Activated T-helper 2 cell treated with anti-CD3 and anti-CD28 coated beads, Interferon-gamma antibody, Interleukin-2, Interleukin-4, amounts not matched to agents 10 μg/mL and 5 μg/mL and 100 μg/mL, durations not matched to agents 14 hours and 24 hours and 36 hours (primary cell): ENCODE results near the gene BAZ1A. TPM values are rescaled to one million over a fixed set of nuclear protein-coding genes. Genes with fewer than 3 reads are reported as not detected.
"Not testable (repeated sequence)": the region's sequence is repeated elsewhere in the genome, so short reads cannot be mapped to it uniquely, and the experiment has no call there.

Source experiments
- DNase-seq: peaks from one replicate; pipeline ENCODE4 v3.0.0; 2021; ENCODE audit warnings: low spot score
- H3K27ac Mint-ChIP-seq: one replicate; pipeline ENCODE4 v1.8.0; 2021; ENCODE audit warnings: mixed read lengths
- H3K27me3 Mint-ChIP-seq: one replicate; pipeline ENCODE4 v1.8.0; 2021; ENCODE audit warnings: low read depth, mixed read lengths
- H3K36me3 Mint-ChIP-seq: one replicate; pipeline ENCODE4 v1.8.0; 2021; ENCODE audit warnings: low read depth, mixed read lengths
- H3K4me1 Mint-ChIP-seq: one replicate; pipeline ENCODE4 v1.8.0; 2021; ENCODE audit warnings: low read depth, mixed read lengths
- H3K4me3 Mint-ChIP-seq: one replicate; pipeline ENCODE4 v1.8.0; 2021; ENCODE audit warnings: low read depth, mild to moderate bottlenecking, moderate library complexity, mixed read lengths
- H3K9me3 Mint-ChIP-seq: one replicate; pipeline ENCODE4 v1.8.0; 2021; ENCODE audit warnings: mixed read lengths
- intact Hi-C: fragments of 100-400 bp; cut with micrococcal nuclease; formaldehyde crosslinking; loops from one replicate; pipeline ENCODE4 v1.15.1; 2023
- total RNA-seq: library from RNA; stranded (reverse); gene quantifications from 2 replicates; pipeline ENCODE4 v1.2.3, GENCODE V29; 2022

BAZ1A gene
- total RNA-seq, 1 donor from 2014 or later, result 85.7 TPM

GRCh38 chr14:34837801-34838322 is 37.3 kb downstream of the BAZ1A start:
- H3K4me1 Mint-ChIP-seq, result peaks cover 16% of the 10 kb centered on the region
- intact Hi-C loops, result no loop called here
- H3K4me3 Mint-ChIP-seq, result no peak overlapping the region
- no peak for DNase-seq
- H3K27ac Mint-ChIP-seq, result no peak overlapping the region
- no peaks in the 10 kb centered on the region for H3K27me3 Mint-ChIP-seq
- peaks cover 38% of the 10 kb centered on the region for H3K36me3 Mint-ChIP-seq
- H3K9me3 Mint-ChIP-seq, result no peaks in the 10 kb centered on the region

- no peak for DNase-seq
- Mint-ChIP-seq H3K4me1 (peaks cover 24% of the 10 kb centered on the region), H3K4me3 (no peak overlapping the region), H3K9me3 (no peaks in the 10 kb centered on the region), H3K27ac (no peak overlapping the region), H3K27me3 (no peaks in the 10 kb centered on the region), H3K36me3 (peaks cover 28% of the 10 kb centered on the region)
- intact Hi-C loops, result no loop called here
Measured at GRCh38 chr14:34835312-34835711, 39.8 kb downstream of the BAZ1A start.

GRCh38 chr14:34833549-34834523 is 41.3 kb downstream of the BAZ1A start:
- Mint-ChIP-seq H3K36me3 (peaks cover 34% of the 10 kb centered on the region), H3K27me3 (no peaks in the 10 kb centered on the region), H3K27ac (no peak overlapping the region), H3K4me1 (peaks cover 33% of the 10 kb centered on the region), H3K9me3 (no peaks in the 10 kb centered on the region), H3K4me3 (no peak overlapping the region)
- no peak for DNase-seq
- intact Hi-C loops, result no loop called here

- no peak overlapping the region for H3K27ac Mint-ChIP-seq
- no peaks in the 10 kb centered on the region for H3K9me3 Mint-ChIP-seq
- H3K4me1 Mint-ChIP-seq, result peaks cover 24% of the 10 kb centered on the region
- no peak for DNase-seq
- no peak overlapping the region for H3K4me3 Mint-ChIP-seq
- H3K27me3 Mint-ChIP-seq, result no peaks in the 10 kb centered on the region
- intact Hi-C loops, result no loop called here
- peaks cover 65% of the 10 kb centered on the region for H3K36me3 Mint-ChIP-seq
Measured at GRCh38 chr14:34826661-34827060, 48.5 kb downstream of the BAZ1A start.

- no peaks in the 10 kb centered on the region for H3K27me3 Mint-ChIP-seq
- H3K4me1 Mint-ChIP-seq, result peaks cover 15% of the 10 kb centered on the region
- H3K27ac Mint-ChIP-seq, result peak overlapping the region; percentile 54
- H3K9me3 Mint-ChIP-seq, result no peaks in the 10 kb centered on the region
- intact Hi-C loops, result no loop called here
- H3K36me3 Mint-ChIP-seq, result peaks cover 70% of the 10 kb centered on the region
- no peak for DNase-seq
- H3K4me3 Mint-ChIP-seq, result no peak overlapping the region
Measured at GRCh38 chr14:34824826-34825225, 50.3 kb downstream of the BAZ1A start.

GRCh38 chr14:34824256-34824655 is 50.9 kb downstream of the BAZ1A start:
- Mint-ChIP-seq H3K4me1 (peaks cover 9% of the 10 kb centered on the region), H3K27me3 (no peaks in the 10 kb centered on the region), H3K4me3 (no peak overlapping the region), H3K27ac (peak overlapping the region; percentile 54), H3K9me3 (no peaks in the 10 kb centered on the region), H3K36me3 (peaks cover 70% of the 10 kb centered on the region)
- DNase-seq, result no peak
- intact Hi-C loops, result no loop called here

- Mint-ChIP-seq H3K9me3 (no peaks in the 10 kb centered on the region), H3K27ac (no peak overlapping the region), H3K27me3 (no peaks in the 10 kb centered on the region), H3K4me3 (no peak overlapping the region), H3K36me3 (peaks cover 49% of the 10 kb centered on the region), H3K4me1 (peaks cover 5% of the 10 kb centered on the region)
- no peak for DNase-seq
- intact Hi-C loops, result no loop called here
Measured at GRCh38 chr14:34817768-34818167, 57.4 kb downstream of the BAZ1A start.

GRCh38 chr14:34810028-34810427 is 65.1 kb downstream of the BAZ1A start:
- no peak for DNase-seq
- H3K4me1 Mint-ChIP-seq, result peaks cover 14% of the 10 kb centered on the region
- H3K9me3 Mint-ChIP-seq, result peaks cover 21% of the 10 kb centered on the region
- peak overlapping the region; percentile 57 for H3K27ac Mint-ChIP-seq
- intact Hi-C loops, result loop anchor here (5.0 kb wide), 1 partner anchor 62 kb away; no protein-coding TSS in a partner anchor
- H3K36me3 Mint-ChIP-seq, result peaks cover 53% of the 10 kb centered on the region
- H3K27me3 Mint-ChIP-seq, result no peaks in the 10 kb centered on the region
- no peak overlapping the region for H3K4me3 Mint-ChIP-seq

GRCh38 chr14:34806257-34806656 is 68.9 kb downstream of the BAZ1A start:
- no peak for DNase-seq
- no peak overlapping the region for H3K4me3 Mint-ChIP-seq
- no peak overlapping the region for H3K27ac Mint-ChIP-seq
- H3K9me3 Mint-ChIP-seq, result peaks cover 24% of the 10 kb centered on the region
- no peaks in the 10 kb centered on the region for H3K27me3 Mint-ChIP-seq
- H3K36me3 Mint-ChIP-seq, result peaks cover 68% of the 10 kb centered on the region
- peaks cover 5% of the 10 kb centered on the region for H3K4me1 Mint-ChIP-seq
- intact Hi-C loops, result no loop called here

- H3K27me3 Mint-ChIP-seq, result no peaks in the 10 kb centered on the region
- intact Hi-C loops, result no loop called here
- no peak overlapping the region for H3K27ac Mint-ChIP-seq
- DNase-seq, result no peak
- H3K4me3 Mint-ChIP-seq, result no peak overlapping the region
- peaks cover 4% of the 10 kb centered on the region for H3K4me1 Mint-ChIP-seq
- H3K36me3 Mint-ChIP-seq, result peaks cover 78% of the 10 kb centered on the region
- H3K9me3 Mint-ChIP-seq, result peaks cover 24% of the 10 kb centered on the region
Measured at GRCh38 chr14:34804933-34805332, 70.2 kb downstream of the BAZ1A start.

GRCh38 chr14:34798861-34799260 is 76.3 kb downstream of the BAZ1A start:
- H3K36me3 Mint-ChIP-seq, result peaks cover 77% of the 10 kb centered on the region
- intact Hi-C loops, DNase-seq, H3K27ac Mint-ChIP-seq, H3K4me1 Mint-ChIP-seq, H3K9me3 Mint-ChIP-seq, H3K4me3 Mint-ChIP-seq, H3K27me3 Mint-ChIP-seq: not testable (repeated sequence)

- Mint-ChIP-seq H3K27me3 (no peaks in the 10 kb centered on the region), H3K27ac (no peak overlapping the region), H3K4me3 (no peak overlapping the region), H3K36me3 (peaks cover 72% of the 10 kb centered on the region), H3K4me1 (peaks cover 3% of the 10 kb centered on the region), H3K9me3 (no peaks in the 10 kb centered on the region)
- intact Hi-C loops, result no loop called here
- DNase-seq, result no peak
Measured at GRCh38 chr14:34797747-34798583, 77.2 kb downstream of the BAZ1A start.
